GM18508 (cell line): ENCODE measurements around the gene CDKN1B.

Experiments used
- ATAC-seq: cut with Tn5 transposase; IDR thresholded peaks from one replicate; pipeline ENCODE4 v1.9.1; 2021; ENCODE audit warnings: moderate number of reproducible peaks; ENCODE audit not compliant: insufficient read depth, unreplicated experiment

CDKN1B gene

DNA sequence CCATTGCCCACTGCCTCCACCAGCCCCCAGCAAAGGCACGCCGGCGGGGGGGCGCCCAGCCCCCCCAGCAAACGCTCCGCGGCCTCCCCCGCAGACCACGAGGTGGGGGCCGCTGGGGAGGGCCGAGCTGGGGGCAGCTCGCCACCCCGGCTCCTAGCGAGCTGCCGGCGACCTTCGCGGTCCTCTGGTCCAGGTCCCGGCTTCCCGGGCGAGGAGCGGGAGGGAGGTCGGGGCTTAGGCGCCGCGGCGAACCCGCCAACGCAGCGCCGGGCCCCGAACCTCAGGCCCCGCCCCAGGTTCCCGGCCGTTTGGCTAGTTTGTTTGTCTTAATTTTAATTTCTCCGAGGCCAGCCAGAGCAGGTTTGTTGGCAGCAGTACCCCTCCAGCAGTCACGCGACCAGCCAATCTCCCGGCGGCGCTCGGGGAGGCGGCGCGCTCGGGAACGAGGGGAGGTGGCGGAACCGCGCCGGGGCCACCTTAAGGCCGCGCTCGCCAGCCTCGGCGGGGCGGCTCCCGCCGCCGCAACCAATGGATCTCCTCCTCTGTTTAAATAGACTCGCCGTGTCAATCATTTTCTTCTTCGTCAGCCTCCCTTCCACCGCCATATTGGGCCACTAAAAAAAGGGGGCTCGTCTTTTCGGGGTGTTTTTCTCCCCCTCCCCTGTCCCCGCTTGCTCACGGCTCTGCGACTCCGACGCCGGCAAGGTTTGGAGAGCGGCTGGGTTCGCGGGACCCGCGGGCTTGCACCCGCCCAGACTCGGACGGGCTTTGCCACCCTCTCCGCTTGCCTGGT lies at the start of gene CDKN1B:
CDKN1B (plus strand) TSS at position 576 of the 793 bp plus-strand sequence. CDS start 472 bp downstream, outside the sequence.
- ATAC-seq = no peak

DNA sequence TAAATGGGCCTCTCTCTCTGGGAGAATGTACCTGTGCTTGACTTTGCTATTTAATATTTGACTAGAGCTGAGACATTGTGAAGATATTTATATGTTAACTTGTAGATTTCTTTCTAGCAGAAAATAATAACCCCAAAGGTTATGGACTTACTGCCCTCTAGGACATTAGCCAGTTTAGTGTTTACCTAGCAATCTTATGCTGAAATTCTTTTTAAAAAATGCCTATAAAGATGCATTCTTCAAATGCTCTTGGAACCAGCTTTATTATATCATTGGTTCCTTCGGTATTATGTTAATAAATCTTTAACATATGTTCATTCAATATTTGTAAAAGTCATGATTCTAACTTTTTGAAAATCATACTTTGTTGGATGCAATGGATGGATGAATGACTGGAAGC lies 49.2 kb upstream of the CDKN1B start:
- no peak for ATAC-seq

DNA sequence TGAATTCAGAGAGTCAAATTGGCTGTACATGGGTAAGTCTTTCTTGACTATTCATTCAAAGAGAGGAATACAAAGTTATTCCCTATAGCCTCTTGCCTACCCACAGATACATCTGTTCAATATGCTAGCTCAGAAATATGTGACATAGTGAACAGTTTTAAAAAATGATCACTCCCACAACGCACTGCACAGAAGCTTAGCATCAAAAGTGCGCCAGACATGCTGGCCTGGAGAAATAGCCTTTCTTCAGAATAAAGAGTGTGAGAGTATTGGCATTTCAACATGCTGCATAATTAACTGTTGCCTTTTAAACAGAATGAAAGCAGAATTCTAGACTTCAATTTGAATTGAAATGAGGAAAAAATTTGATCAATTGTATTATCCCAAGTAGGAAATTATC lies 48.1 kb upstream of the CDKN1B start:
- no peak for ATAC-seq

DNA sequence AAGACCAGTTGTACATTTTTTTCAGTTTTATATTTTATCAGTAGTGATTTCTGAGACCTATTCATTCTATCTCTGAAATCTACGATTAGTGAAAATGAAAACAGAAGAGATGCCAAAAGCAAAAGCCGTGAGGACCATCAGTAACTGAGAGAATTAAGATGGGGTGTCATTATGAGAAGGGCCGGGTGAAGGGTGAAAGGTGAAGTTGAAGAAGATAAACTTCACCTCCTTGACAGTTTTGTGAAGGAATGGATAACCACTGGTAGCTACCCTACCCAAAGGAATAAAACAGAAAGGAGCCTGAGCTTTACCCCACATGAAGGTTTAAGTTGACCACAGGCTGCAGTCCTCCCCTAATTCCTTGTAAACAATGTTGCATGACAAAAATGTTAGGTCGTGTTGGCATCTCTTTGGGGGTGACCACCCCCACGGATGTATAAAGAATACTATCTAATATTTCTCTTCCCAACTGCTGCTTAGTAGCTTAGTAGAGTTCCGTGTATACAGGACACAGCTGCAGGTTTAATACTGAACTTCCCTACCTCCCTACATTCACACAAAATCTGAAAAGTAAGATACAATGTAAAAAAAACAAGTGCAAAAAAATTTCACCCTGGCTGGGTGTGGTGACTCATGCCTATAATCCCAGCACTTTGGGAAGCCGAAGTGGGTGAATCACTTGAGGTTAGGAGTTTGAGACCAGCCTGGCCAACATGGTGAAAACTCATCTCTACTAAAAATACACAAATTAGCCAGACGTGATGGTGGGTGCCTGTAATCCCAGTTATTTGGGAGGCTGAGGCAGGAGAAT lies 45.1 kb upstream of the CDKN1B start:
- ATAC-seq = no peak

DNA sequence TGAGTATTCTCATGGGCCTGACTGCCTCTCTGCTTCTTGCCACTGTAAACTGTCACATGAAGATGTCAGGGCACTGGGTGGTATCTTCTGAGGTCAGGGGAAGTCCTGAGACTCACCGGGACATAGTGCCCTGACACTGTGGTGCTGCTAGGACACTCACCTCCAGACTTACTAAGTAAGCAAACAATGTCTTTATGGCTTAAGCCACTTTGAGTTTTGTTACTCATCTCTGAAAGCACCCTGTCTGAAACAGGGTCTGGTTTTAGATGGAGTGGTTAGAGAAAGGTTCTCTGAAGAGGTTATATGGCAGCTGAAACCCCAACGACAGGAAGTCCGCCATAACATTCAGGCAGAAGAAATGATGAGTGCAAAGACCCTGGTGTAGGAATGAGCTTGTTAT lies 43.9 kb upstream of the CDKN1B start:
- ATAC-seq = no peak

DNA sequence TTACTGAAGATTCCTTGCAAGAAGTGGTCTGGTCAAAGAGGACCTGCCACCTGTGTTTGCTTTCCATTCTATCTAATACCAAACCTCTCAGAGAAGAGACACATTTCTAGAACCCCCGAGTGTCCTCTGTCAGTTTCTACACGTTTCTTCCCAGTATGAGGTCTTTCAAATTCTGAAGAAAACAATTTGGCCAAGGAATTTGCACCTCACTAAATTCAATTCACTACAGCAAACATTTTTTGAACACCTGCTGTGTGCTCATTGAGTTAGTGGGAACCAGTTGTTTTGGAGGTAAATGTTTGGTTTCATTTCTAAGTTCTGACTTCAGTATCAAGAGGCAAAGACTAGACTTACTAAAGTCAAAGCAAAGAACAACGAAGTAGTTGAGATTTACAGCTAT lies 40.6 kb upstream of the CDKN1B start:
- ATAC-seq = no peak

DNA sequence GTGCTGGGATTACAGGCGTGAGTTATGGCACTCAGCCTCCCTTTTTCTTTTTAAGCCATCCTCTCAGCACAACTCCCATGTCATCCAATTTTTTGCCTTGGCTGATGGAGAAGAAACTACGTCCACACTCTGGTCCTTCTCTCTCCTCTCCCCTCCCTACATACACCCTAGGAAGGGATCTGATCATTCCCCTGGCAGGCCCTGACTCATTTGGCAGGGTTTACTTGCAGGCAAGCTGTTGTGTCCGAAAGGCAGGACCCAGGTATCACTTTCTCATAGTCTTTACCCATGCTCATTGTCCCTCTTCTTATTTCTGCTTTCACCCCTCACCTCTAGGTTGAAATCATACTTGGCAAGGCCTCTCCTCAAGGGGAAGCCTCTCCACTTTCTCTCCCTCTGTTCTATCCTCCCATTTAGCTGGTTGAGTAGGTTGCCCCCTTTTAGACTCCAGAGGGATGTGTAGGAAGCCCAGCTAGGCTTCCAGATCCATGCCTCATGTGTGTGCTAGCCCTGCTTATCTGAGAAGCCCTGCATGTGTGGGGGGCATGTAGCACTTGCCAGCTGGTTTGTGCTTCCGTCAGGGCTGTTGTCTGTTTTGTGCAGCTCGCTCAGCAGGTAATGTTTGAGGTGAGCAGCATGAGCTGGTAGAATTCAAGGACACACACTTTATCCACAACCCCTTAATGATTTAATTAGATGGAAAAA lies 36.0 kb upstream of the CDKN1B start:
- ATAC-seq = no peak

DNA sequence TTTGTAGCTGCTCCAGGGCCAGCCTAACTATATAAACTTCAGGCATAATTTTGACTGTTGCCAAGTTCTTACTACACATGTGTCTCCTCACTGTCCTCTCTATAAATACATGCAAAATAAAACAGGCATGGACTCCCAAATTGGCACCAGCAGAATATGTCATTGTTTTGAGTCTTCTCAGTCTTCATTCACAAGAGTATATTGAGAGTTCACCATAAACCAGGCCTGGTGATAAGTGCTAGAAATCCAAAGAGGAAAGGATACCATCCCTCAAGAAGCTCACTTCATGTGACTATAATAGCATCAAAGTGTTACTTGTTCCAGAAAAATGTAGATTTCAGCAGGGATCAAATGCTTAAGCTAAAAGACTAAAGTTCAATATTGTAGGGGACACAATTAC lies 34.9 kb upstream of the CDKN1B start:
- no peak for ATAC-seq

DNA sequence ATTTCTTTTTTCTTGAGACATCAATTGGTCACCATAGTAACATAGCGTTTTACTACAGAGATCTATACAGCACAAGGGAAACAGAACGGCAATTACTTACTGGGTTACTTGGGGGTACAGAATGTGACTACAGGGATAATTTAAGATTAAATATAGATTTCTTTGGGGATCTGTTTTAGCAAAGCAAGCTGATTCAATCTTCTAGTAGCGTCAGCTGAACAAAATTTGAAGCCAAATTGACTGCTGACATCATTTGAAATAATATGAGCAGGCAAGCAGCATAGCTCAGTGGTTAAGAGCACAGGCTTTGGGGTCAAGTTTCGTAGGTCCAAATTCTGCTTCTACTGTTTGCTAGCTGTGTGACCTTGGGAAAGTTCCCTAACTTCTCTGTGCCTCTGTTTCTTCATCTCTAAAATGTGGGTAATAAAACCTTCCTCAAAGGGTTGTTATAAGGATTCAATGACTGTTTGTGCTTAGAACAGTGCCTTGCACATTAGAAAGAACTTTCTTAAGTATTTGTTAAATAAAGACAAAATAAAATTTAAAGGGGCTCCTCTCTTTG lies 34.0 kb upstream of the CDKN1B start:
- no peak for ATAC-seq

DNA sequence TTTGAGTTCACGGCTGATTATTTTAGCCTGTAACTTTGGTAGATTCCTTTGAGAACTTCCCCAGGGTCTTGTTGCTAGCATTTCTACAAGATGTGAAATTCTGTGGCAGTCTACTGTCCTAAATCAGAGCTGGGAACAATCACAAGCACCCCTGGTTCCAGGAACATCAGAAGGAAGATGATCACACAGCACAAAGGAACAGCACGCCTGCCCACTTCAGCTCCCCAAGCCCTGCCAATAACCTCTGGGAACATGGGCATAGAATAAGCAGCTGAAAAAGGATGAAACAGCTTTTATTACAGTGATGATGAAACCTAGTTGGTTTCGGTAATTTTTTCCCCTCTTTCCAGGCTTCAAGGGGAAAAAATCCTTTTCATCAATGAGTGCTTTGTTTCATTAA lies 33.4 kb upstream of the CDKN1B start:
- no peak for ATAC-seq

DNA sequence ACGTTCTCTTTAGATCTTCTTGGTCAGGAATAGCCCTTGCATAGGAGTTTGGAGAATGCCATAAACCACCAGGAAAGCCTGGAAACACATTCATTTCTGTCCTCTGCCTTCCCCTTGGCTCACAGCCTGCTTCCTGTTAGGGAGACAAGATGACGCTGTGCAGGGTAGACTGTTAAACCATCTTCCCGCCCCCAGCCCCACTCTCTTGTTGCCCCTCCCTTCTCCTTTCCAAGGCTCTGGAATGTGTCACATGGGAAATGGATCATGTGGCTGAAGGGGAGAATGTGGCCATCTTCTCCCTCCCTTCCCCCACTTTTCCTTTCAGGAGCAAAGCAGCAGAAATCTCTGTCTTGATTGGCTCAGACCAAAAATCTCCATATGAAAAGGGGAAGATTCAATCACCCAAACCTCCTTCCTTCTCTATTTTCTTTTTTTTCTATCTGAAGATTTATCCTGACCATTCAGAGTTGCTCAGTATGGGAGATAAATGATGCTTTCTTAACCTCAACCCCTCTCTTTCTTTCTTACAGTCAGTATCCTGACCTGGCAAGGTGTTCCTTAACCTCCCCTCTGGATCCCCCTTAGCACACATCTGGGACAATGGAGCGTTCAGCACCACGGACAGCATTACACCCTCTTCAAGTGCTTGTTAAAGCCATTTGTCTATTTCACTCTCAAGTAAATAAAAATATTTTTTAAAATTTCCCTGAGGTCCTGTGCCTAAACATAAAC lies 32.6 kb upstream of the CDKN1B start:
- no peak for ATAC-seq

DNA sequence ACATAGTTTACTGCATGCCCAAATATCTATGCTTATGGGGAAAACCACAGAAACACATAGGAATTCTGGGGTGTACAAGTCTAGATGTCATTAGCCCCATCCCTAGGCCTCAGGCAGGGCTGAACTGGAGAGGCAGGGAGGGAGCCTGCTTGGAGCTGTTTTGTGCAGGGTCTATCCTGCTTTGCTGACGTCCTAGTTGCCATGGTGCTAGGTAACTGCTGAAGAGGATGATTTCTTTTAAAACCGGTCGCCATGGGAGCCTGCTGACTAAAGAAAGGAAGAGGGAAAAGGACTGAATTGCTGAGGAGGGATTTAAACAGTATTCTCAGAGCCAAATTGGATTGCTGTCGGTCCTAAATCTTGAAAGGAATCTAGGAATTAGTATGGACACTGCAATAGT lies 31.9 kb upstream of the CDKN1B start:
- ATAC-seq = no peak

DNA sequence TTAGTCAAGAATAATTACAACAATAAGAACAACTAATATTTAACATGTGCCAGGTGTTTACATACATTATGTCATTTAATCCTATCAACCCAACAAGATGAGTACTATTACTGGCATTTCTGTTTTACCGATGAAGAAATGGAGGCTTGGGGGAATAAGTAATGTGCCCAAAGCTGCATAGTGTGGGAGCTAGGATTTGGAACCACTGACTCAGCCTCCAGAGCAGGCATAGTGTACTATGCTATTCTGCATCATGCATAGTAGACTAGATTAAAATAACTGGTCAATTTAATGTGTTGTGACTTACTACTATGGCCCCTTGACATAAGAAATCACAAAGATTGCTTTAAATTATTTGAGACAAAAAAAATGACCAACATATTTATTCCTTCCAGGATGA lies 30.7 kb upstream of the CDKN1B start:
- no peak for ATAC-seq

DNA sequence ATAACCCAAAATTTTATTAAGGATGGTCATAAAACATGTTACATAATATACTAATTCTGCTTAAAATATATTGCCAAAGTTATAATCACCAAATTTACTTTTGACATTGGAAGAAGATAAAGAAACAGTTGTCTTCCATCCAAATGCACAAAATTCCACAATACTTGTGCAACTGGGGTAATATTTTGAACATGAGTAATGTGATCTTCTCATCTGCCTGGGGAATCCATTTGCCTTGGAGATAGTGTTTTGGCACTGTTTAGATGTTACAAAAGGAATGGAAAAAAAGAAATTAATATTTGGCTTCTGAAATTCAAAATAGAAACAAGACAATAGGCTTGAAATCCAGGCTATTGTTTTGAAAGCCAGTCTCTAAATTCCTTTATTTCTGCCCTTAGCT lies 30.2 kb upstream of the CDKN1B start:
- no peak for ATAC-seq

DNA sequence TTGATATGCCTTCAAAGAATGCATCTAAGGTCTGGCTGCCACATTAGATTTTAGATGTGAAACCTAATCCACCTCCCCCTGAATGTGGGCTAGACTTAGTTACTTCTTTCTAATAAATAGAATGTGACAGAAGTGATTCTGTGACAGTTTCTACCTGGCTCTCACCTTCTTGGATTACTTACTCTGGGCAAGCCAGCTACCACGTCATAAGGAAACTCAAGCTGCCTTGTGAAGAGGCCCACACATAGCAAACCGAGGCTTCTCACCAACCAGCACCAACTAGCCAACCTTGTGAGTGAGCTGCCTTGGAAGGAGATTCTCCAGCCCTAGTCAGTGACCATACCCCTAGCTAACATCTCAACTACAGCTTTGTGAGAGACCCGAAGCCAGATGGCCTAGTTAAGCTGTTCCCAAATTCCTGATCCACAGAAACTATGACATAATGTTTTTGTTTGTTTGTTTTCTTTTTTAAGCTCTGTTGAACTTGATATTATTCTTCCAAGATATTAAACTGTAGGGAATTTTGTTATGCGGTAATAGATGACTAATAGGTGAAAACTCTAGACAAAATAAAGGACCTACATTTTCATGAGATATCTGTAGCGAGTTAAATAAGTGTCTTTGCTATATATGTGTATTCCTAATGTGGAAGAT lies 27.4 kb upstream of the CDKN1B start:
- no peak for ATAC-seq

DNA sequence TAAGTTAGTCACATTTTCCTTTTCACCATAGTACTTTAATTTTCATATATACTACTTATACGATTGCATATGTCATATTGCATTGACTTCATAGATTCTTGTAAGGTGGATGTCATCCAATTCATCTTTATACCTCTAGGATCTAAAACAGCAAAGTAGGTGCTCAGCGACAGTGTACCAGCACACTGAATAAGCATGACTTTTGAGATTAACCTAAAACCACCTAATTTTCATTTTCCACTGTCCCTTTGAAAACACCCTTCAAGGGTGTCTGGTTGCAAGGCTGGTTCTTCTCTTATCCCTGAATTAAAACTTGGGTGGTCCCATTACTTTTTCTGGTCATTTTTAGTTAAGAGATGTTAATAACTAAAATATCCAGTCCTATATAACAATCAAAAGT lies 25.6 kb upstream of the CDKN1B start:
- ATAC-seq = no peak

DNA sequence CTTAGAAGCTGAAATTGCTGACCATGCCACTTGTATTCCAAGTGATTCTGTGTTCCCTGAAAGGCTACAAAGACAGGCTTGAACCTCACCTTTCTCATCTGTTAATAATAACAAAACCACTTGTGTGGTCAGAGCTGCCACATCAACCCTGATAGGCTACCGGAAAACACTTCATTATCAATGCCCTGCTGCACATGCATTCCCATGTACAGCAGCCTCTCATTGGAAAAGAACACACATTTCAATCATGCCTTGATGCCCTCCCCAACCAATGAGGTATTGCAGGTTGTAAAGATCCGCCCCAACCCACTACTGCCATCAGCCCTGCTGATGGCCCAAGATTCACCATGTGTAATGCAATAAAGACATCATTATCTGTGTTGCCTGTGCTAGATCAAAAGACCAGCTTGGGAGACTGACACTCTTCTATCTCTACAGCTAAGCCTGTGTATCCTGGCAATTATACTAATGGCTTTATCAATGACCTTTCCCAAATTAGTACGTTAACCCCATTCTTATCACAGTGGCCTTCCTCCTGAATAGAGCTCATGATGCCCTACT lies 24.0 kb upstream of the CDKN1B start:
- ATAC-seq = no peak

DNA sequence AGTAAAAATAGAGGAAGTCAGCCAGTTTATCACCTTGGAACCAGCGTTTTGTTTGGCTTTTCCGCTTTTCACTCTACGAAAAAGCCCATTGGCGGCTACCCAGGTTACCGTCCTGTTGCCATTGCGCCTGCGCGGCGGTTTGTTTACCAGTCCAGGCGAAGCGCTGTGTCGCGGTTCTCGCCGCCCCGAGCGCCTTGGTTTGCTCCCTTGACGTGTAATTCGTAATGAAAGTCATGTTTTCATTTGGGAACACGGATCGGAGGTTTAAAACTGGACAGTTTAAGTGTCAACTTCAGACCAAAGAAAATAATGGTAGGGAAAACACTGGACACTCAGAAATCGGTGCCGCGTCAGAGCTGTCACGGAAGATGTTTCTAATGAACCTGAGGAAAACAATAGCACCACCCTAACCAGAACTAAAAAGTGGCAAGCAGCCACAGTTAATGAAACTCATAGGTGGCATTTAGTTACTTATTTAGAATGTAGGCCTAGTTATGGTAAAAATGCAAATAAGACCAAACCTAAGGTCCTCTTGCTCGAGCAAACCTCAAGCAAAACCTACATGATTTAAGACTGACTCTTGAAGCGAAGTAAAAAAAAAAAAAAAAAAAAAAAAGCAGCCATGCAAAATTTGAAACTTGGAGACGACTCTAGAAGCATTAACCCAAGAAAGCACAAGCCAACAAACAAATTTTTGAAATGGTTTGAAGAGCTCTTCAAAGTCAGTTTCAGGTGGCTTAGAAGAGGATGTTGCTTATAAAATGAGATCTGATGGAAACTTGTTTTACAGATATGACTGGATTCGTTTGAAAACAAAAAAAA lies 20.4 kb upstream of the CDKN1B start:
- peak; percentile 42 for ATAC-seq
